Panc1 (cell line): ENCODE results near the gene PCED1B. TPM values are rescaled to one million over a fixed set of nuclear protein-coding genes. Genes with fewer than 3 reads are reported as not detected.

Experiments
- ATAC-seq: fragments of 200-7000 bp; cut with Tn5 transposase; 2 replicates; pipeline ENCODE4 v1.9.1; 2020; ENCODE audit warnings: mild to moderate bottlenecking, moderate library complexity
- BruUV-seq: library from RNA; stranded (reverse); fragments of 400-500 nt; replicated peaks from 2 replicates; lab custom pipeline; 2021; lab: Mats Ljungman, UMichigan
- CTCF ChIA-PET: fragments of 300-600 bp; sonication (Branson Sonifier 250); formaldehyde crosslinking; loops from one replicate; lab custom pipeline; 2022; ENCODE audit warnings: antibody characterized with exemption; lab: Charles Lee
- POLR2A ChIA-PET: fragments of 300-600 bp; sonication (Branson Sonifier 250); formaldehyde crosslinking; loops from one replicate; lab custom pipeline; 2022; ENCODE audit warnings: antibody characterized with exemption; lab: Charles Lee
- DNase-seq: peaks from one replicate; pipeline ENCODE4 v3.0.0-alpha.2; 2010; ENCODE audit warnings: low read depth, low spot score
- H3K27ac ChIP-seq: 2 replicates; pipeline ENCODE4 v1.5.1; 2011; ENCODE audit warnings: mild to moderate bottlenecking, low read length, inconsistent platforms
- H3K27me3 ChIP-seq: fragments of 200-500 bp; sonication (Bioruptor generic); 2 replicates; pipeline ENCODE4 v1.6.0; 2014; ENCODE audit warnings: low read length, inconsistent platforms; ENCODE audit not compliant: control insufficient read depth, insufficient read depth
- H3K36me3 ChIP-seq: fragments of 200-500 bp; sonication (Bioruptor generic); 2 replicates; pipeline ENCODE4 v1.5.1; 2014; ENCODE audit warnings: inconsistent platforms, mild to moderate bottlenecking, low read length, moderate library complexity; ENCODE audit not compliant: control insufficient read depth, insufficient read depth
- H3K4me1 ChIP-seq: 2 replicates; pipeline ENCODE4 v1.5.1; 2011; ENCODE audit warnings: inconsistent platforms, mild to moderate bottlenecking, low read length, moderate library complexity; ENCODE audit not compliant: control insufficient read depth, insufficient read depth
- H3K4me3 ChIP-seq, 2 experiments: 2 replicates each; pipeline ENCODE4 v1.5.1; 2011 to 2012; ENCODE audit warnings: low read depth in 2 of 2, low read length in 2 of 2, mild to moderate bottlenecking in 2 of 2, inconsistent platforms in 1 of 2, moderate library complexity in 1 of 2
- H3K9me3 ChIP-seq: fragments of 200-500 bp; sonication (Bioruptor generic); 2 replicates; pipeline ENCODE4 v1.5.1; 2014; ENCODE audit warnings: low read depth, mild to moderate bottlenecking, inconsistent platforms, low read length, moderate library complexity; ENCODE audit not compliant: control insufficient read depth, insufficient read depth
- POLR2AphosphoS5 ChIP-seq: IDR thresholded peaks from 2 replicates; pipeline ENCODE4 v1.6.1; 2012; ENCODE audit warnings: mild to moderate bottlenecking, low read depth, low read length, moderate library complexity
- SIN3A ChIP-seq: IDR thresholded peaks from 2 replicates; pipeline ENCODE4 v1.6.1; 2012; ENCODE audit warnings: low read depth, mild to moderate bottlenecking, low read length, moderate library complexity, borderline replicate concordance; ENCODE audit not compliant: insufficient read depth
- TCF7L2 ChIP-seq: IDR thresholded peaks from 2 replicates; pipeline ENCODE4 v1.6.1; 2011; ENCODE audit warnings: mild to moderate bottlenecking, low read depth, low read length, inconsistent platforms
- in situ Hi-C: cut with HindIII; loops from 2 replicates; pipeline ENCODE4 v1.10.0; 2016; ENCODE audit warnings: low sequenced_read_pairs, low pct_unique_long_range_greater_than_20kb
- intact Hi-C: fragments of 100-400 bp; cut with micrococcal nuclease; formaldehyde crosslinking; loops from one replicate; pipeline ENCODE4 v1.10.0; 2022; ENCODE audit not compliant: unreplicated experiment
- total RNA-seq: library from RNA; stranded (reverse); gene quantifications from one replicate; pipeline ENCODE4 v1.2.1, GENCODE V29; 2021; ENCODE audit not compliant: unreplicated experiment
- TF ChIP-seq, protein P1 (sequence below): fragments of 450-650 bp; IDR thresholded peaks from 2 replicates; pipeline ENCODE4 v1.5.1; 2017; ENCODE audit warnings: mild to moderate bottlenecking
- TF ChIP-seq, protein P2 (sequence below), 2 experiments: IDR thresholded peaks; 2 replicates each; pipeline ENCODE4 v1.6.1; 2011 to 2012; ENCODE audit warnings: low read depth in 2 of 2, control low read depth in 1 of 2, low read length in 1 of 2, mild to moderate bottlenecking in 1 of 2, moderate library complexity in 1 of 2; ENCODE audit not compliant: insufficient read depth in 1 of 2

PCED1B gene
- total RNA-seq, 1 experiment from 2014 or later = 0.82 TPM

DNA sequence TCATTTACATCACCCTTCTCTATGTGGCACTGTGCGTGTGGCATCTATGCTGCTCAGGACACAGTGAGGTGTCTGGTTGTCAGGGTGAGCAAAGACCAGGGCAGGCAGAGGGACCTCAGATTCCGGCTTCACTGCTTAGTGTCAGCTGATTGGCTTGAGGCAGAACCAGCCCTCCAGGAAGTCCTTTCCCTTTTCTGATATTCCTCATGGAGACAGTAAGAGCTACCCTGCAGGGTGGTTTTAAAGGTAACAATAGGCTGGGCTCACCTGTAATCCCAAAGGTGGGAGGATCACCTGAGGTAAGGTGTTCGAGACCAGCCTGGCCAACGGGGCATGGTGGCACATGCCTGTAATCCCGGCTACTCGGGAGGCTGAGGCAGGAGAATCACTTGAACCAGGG lies 129.6 kb downstream of the PCED1B start:
- H3K27me3 ChIP-seq = no peaks in the 10 kb centered on the region
- no peaks in the 10 kb centered on the region for H3K36me3 ChIP-seq
- H3K4me3 ChIP-seq = no peak overlapping the region
- DNase-seq (no peak), ATAC-seq (no peak)
- intact Hi-C loops = no loop called here
- TF ChIP-seq TCF7L2 (no peak), SIN3A (no peak), POLR2AphosphoS5 (no peak)
- TF ChIP-seq, protein P1, sequence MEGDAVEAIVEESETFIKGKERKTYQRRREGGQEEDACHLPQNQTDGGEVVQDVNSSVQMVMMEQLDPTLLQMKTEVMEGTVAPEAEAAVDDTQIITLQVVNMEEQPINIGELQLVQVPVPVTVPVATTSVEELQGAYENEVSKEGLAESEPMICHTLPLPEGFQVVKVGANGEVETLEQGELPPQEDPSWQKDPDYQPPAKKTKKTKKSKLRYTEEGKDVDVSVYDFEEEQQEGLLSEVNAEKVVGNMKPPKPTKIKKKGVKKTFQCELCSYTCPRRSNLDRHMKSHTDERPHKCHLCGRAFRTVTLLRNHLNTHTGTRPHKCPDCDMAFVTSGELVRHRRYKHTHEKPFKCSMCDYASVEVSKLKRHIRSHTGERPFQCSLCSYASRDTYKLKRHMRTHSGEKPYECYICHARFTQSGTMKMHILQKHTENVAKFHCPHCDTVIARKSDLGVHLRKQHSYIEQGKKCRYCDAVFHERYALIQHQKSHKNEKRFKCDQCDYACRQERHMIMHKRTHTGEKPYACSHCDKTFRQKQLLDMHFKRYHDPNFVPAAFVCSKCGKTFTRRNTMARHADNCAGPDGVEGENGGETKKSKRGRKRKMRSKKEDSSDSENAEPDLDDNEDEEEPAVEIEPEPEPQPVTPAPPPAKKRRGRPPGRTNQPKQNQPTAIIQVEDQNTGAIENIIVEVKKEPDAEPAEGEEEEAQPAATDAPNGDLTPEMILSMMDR = no peak
- TF ChIP-seq, protein P2, sequence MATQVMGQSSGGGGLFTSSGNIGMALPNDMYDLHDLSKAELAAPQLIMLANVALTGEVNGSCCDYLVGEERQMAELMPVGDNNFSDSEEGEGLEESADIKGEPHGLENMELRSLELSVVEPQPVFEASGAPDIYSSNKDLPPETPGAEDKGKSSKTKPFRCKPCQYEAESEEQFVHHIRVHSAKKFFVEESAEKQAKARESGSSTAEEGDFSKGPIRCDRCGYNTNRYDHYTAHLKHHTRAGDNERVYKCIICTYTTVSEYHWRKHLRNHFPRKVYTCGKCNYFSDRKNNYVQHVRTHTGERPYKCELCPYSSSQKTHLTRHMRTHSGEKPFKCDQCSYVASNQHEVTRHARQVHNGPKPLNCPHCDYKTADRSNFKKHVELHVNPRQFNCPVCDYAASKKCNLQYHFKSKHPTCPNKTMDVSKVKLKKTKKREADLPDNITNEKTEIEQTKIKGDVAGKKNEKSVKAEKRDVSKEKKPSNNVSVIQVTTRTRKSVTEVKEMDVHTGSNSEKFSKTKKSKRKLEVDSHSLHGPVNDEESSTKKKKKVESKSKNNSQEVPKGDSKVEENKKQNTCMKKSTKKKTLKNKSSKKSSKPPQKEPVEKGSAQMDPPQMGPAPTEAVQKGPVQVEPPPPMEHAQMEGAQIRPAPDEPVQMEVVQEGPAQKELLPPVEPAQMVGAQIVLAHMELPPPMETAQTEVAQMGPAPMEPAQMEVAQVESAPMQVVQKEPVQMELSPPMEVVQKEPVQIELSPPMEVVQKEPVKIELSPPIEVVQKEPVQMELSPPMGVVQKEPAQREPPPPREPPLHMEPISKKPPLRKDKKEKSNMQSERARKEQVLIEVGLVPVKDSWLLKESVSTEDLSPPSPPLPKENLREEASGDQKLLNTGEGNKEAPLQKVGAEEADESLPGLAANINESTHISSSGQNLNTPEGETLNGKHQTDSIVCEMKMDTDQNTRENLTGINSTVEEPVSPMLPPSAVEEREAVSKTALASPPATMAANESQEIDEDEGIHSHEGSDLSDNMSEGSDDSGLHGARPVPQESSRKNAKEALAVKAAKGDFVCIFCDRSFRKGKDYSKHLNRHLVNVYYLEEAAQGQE (IDR thresholded peaks at IDR 0.05; ENCODE audit: insufficient read depth in 1 of 2, low read depth in 2 of 2, low read length in 1 of 2) = no peak
- no peaks in the 10 kb centered on the region for H3K4me1 ChIP-seq
- H3K9me3 ChIP-seq = no peaks in the 10 kb centered on the region
- ChIA-PET CTCF (no interaction called here), POLR2A (no interaction called here)
- in situ Hi-C loops = no loop called here
- H3K27ac ChIP-seq = no peak overlapping the region
- BruUV-seq = no TSS peak

- no TSS peak for BruUV-seq
- Histone ChIP-seq H3K27ac (no peak overlapping the region), H3K4me3 (no peak overlapping the region), H3K36me3 (no peaks in the 10 kb centered on the region), H3K27me3 (no peaks in the 10 kb centered on the region), H3K9me3 (no peaks in the 10 kb centered on the region), H3K4me1 (no peaks in the 10 kb centered on the region)
- ATAC-seq (no peak), DNase-seq (no peak)
- ChIA-PET CTCF (no interaction called here), POLR2A (no interaction called here)
- intact Hi-C loops (no loop called here), in situ Hi-C loops (no loop called here)
- TF ChIP-seq, protein P2 (IDR thresholded peaks at IDR 0.05; ENCODE audit: insufficient read depth in 1 of 2, low read depth in 2 of 2, low read length in 1 of 2) = no peak
- TF ChIP-seq SIN3A = no peak
- TF ChIP-seq POLR2AphosphoS5 = no peak
- TF ChIP-seq TCF7L2 = no peak
- TF ChIP-seq, protein P1 = no peak
Observed at GRCh38 chr12:47210776-47211175, 131.4 kb downstream of the PCED1B start.
